Measurements from ENCODE around the gene SEBOX.
A peak's percentile ranks its signal among the peaks of the same experiment; 100 is the strongest.

The SEBOX gene

GRCh38 chr17:28364665-28365363 lies at the start of gene SEBOX:
SEBOX (minus strand) TSS chr17:28365199; CDS start chr17:28365151, 48 bp downstream.
- TF ChIP-seq CTCF (IDR thresholded peaks at IDR 0.05) (no peak), ZFX (IDR thresholded peaks at IDR 0.05; ENCODE audit: borderline replicate concordance) (no peak)
- H3K27ac ChIP-seq: no peak within 1 kb of the TSS

GRCh38 chr17:28413804-28414203 lies 48.8 kb upstream of the SEBOX start:
- H3K27ac ChIP-seq: no peak overlapping the region
- TF ChIP-seq CTCF (IDR thresholded peaks at IDR 0.05) (no peak), ZFX (IDR thresholded peaks at IDR 0.05; ENCODE audit: borderline replicate concordance) (no peak)

GRCh38 chr17:28412099-28412498 lies 47.1 kb upstream of the SEBOX start:
- TF ChIP-seq CTCF (IDR thresholded peaks at IDR 0.05): no peak
- no peak for TF ChIP-seq ZFX (IDR thresholded peaks at IDR 0.05; ENCODE audit: borderline replicate concordance)
- H3K27ac ChIP-seq: no peak overlapping the region

GRCh38 chr17:28407974-28408306 lies 42.9 kb upstream of the SEBOX start:
- TF ChIP-seq CTCF (IDR thresholded peaks at IDR 0.05): no peak
- no peak overlapping the region for H3K27ac ChIP-seq

GRCh38 chr17:28407130-28407973 lies 42.4 kb upstream of the SEBOX start:
- no peak overlapping the region for H3K27ac ChIP-seq
- TF ChIP-seq ZFX (IDR thresholded peaks at IDR 0.05; ENCODE audit: borderline replicate concordance): no peak
- no peak for TF ChIP-seq CTCF (IDR thresholded peaks at IDR 0.05)

- peak overlapping the region; percentile 66 for H3K27ac ChIP-seq
- TF ChIP-seq ZFX (IDR thresholded peaks at IDR 0.05; ENCODE audit: borderline replicate concordance): no peak
- no peak for TF ChIP-seq CTCF (IDR thresholded peaks at IDR 0.05)
These were observed 41.4 kb upstream of the SEBOX start for GRCh38 chr17:28406473-28406814.
